Natural killer cell (primary cell): ENCODE measurements around the gene H19. TPM values are rescaled to one million over a fixed set of nuclear protein-coding genes. Genes with fewer than 3 reads are reported as not detected.

Experiments
- ATAC-seq, 3 donors: fragments of 150-1000 bp in 2 of 3; fragments of 200-7000 bp in 1 of 3; cut with Tn5 transposase; 1 replicate in 1 of 3; 2 replicates in 2 of 3; pipeline ENCODE4 v1.10.0; 2021; ENCODE audit warnings: mild to moderate bottlenecking in 2 of 3, moderate library complexity in 2 of 3
- DNase-seq, 2 donors: peaks; one replicate each; pipeline versions ENCODE4 v3.0.0 to v3.0.0-alpha.2; 2013 to 2021; ENCODE audit warnings: mixed read lengths in 1 of 2
- H3K27ac ChIP-seq: one replicate; pipeline ENCODE4 v1.5.1; 2013; ENCODE audit warnings: mild to moderate bottlenecking, low read length
- H3K27me3 ChIP-seq: one replicate; pipeline ENCODE4 v1.6.1; 2013; ENCODE audit warnings: low read length; ENCODE audit not compliant: control insufficient read depth, insufficient read depth
- H3K36me3 ChIP-seq: one replicate; pipeline ENCODE4 v1.6.1; 2013; ENCODE audit warnings: low read length; ENCODE audit not compliant: control insufficient read depth, insufficient read depth
- H3K4me1 ChIP-seq: one replicate; pipeline ENCODE4 v1.6.1; 2013; ENCODE audit warnings: low read length; ENCODE audit not compliant: control insufficient read depth, insufficient read depth
- H3K4me3 ChIP-seq: one replicate; pipeline ENCODE4 v1.5.1; 2013; ENCODE audit warnings: low read length
- H3K9me3 ChIP-seq: one replicate; pipeline ENCODE4 v1.6.1; 2013; ENCODE audit warnings: low read length; ENCODE audit not compliant: control insufficient read depth, insufficient read depth
- H3K27ac Mint-ChIP-seq, 2 donors: one replicate each; pipeline ENCODE4 v1.8.0; 2022; ENCODE audit warnings: mild to moderate bottlenecking in 2 of 2, mixed read lengths in 2 of 2, moderate library complexity in 1 of 2
- H3K27me3 Mint-ChIP-seq, 2 donors: one replicate each; pipeline ENCODE4 v1.8.0; 2022; ENCODE audit warnings: low read depth in 2 of 2, mixed read lengths in 2 of 2
- H3K36me3 Mint-ChIP-seq: one replicate; pipeline ENCODE4 v1.8.0; 2022; ENCODE audit warnings: mixed read lengths
- H3K4me1 Mint-ChIP-seq, 2 donors: one replicate each; pipeline ENCODE4 v1.8.0; 2022; ENCODE audit warnings: mixed read lengths in 2 of 2
- H3K4me3 Mint-ChIP-seq: one replicate; pipeline ENCODE4 v1.8.0; 2022; ENCODE audit warnings: mild to moderate bottlenecking, moderate library complexity, mixed read lengths
- H3K9me3 Mint-ChIP-seq, 2 donors: one replicate each; pipeline ENCODE4 v1.8.0; 2022; ENCODE audit warnings: mixed read lengths in 2 of 2
- CTCF ChIP-seq: fragments of 200-600 bp; IDR thresholded peaks from one replicate; pipeline ENCODE4 v1.8.0; 2022; ENCODE audit warnings: antibody characterized with exemption
- WGBS: methylation state at CpG from one replicate; pipeline ENCODE4 v1.1.7; 2013; ENCODE audit warnings: missing lambda C conversion rate; ENCODE audit not compliant: insufficient coverage; 5-methylcytosine and 5-hydroxymethylcytosine counted together
- intact Hi-C: fragments of 100-400 bp; cut with micrococcal nuclease; formaldehyde crosslinking; loops from one replicate; pipeline ENCODE4 v1.14.2; 2022
- total RNA-seq, 4 donors: library from RNA; stranded (reverse); fragments of 120-200 nt in 1 of 4; gene quantifications; one replicate each; pipeline versions ENCODE4 v1.2.3 to v1.2.4, GENCODE V29; 2013 to 2022

H19 gene
- total RNA-seq, 3 donors from 2014 or later (not counting 1 experiment from before 2014, with no cell fraction given) = not detected

GRCh38 chr11:2015025-2015424, 17.4 kb upstream of the H19 start:
- H3K36me3 Mint-ChIP-seq = no peaks in the 10 kb centered on the region
- TF ChIP-seq CTCF = no peak
- intact Hi-C loops = no loop called here
- DNase-seq (no peak), ATAC-seq (no peak)
- no peaks in the 10 kb centered on the region for H3K9me3 ChIP-seq
- no peaks in the 10 kb centered on the region for H3K9me3 Mint-ChIP-seq
- no peak overlapping the region for H3K27ac Mint-ChIP-seq
- no peak overlapping the region for H3K27ac ChIP-seq
- H3K27me3 Mint-ChIP-seq = no peaks in the 10 kb centered on the region
- no peaks in the 10 kb centered on the region for H3K4me1 ChIP-seq
- no peaks in the 10 kb centered on the region for H3K36me3 ChIP-seq
- H3K4me1 Mint-ChIP-seq = no peaks in the 10 kb centered on the region
- H3K4me3 ChIP-seq = no peak overlapping the region
- no CpG with 5 or more reads among the region's 14 CpGs for WGBS
- H3K27me3 ChIP-seq = no peaks in the 10 kb centered on the region
- H3K4me3 Mint-ChIP-seq = no peak overlapping the region

DNA sequence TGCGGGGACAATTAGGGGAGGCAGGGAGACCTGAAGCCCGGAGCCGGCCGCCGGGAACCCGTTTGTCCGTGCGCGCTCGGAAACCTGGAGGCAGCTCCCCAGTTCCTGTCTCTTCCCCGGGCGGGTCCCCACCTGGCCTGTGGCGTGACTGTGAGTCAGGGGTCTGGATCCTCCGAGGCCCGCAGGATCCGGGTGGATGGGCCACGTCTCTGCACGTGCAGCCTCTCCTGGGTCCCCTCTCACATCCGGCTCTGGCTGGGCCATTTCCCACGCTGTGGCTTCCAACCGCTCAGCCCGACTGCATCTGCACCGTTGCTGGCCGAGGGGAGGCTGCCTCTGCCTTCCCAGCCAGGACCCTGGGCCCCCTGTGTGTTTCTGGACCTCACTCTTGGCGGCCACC, 14.8 kb upstream of the H19 start:
- Mint-ChIP-seq H3K27me3 (no peaks in the 10 kb centered on the region), H3K9me3 (no peaks in the 10 kb centered on the region), H3K36me3 (no peaks in the 10 kb centered on the region), H3K27ac (no peak overlapping the region), H3K4me1 (no peaks in the 10 kb centered on the region), H3K4me3 (no peak overlapping the region)
- no peak overlapping the region for H3K27ac ChIP-seq
- no CpG with 5 or more reads among the region's 25 CpGs for WGBS
- no peaks in the 10 kb centered on the region for H3K27me3 ChIP-seq
- intact Hi-C loops = no loop called here
- H3K4me1 ChIP-seq = no peaks in the 10 kb centered on the region
- no peaks in the 10 kb centered on the region for H3K36me3 ChIP-seq
- DNase-seq = no peak
- ATAC-seq = no peak
- no peaks in the 10 kb centered on the region for H3K9me3 ChIP-seq
- no peak overlapping the region for H3K4me3 ChIP-seq
- TF ChIP-seq CTCF = no peak

GRCh38 chr11:2004466-2004865, 6.8 kb upstream of the H19 start:
- no peak overlapping the region for H3K4me3 ChIP-seq
- no peak overlapping the region for H3K4me3 Mint-ChIP-seq
- no peaks in the 10 kb centered on the region for H3K9me3 ChIP-seq
- H3K9me3 Mint-ChIP-seq = no peaks in the 10 kb centered on the region
- no peaks in the 10 kb centered on the region for H3K4me1 ChIP-seq
- no CpG with 5 or more reads among the region's 13 CpGs for WGBS
- intact Hi-C loops = no loop called here
- ATAC-seq = no peak
- no peak overlapping the region for H3K27ac ChIP-seq
- no peaks in the 10 kb centered on the region for H3K36me3 ChIP-seq
- DNase-seq = no peak
- H3K27ac Mint-ChIP-seq = no peak overlapping the region
- no peak for TF ChIP-seq CTCF
- H3K27me3 ChIP-seq = no peaks in the 10 kb centered on the region
- no peaks in the 10 kb centered on the region for H3K4me1 Mint-ChIP-seq
- H3K36me3 Mint-ChIP-seq = no peaks in the 10 kb centered on the region
- H3K27me3 Mint-ChIP-seq = no peaks in the 10 kb centered on the region

- Histone ChIP-seq H3K36me3 (no peaks in the 10 kb centered on the region), H3K27me3 (no peaks in the 10 kb centered on the region), H3K27ac (no peak overlapping the region), H3K9me3 (no peaks in the 10 kb centered on the region), H3K4me1 (no peaks in the 10 kb centered on the region), H3K4me3 (no peak overlapping the region)
- Mint-ChIP-seq H3K4me1 (no peaks in the 10 kb centered on the region), H3K27me3 (no peaks in the 10 kb centered on the region), H3K9me3 (no peaks in the 10 kb centered on the region), H3K4me3 (no peak overlapping the region), H3K36me3 (no peaks in the 10 kb centered on the region), H3K27ac (no peak overlapping the region)
- WGBS = no CpG with 5 or more reads among the region's 19 CpGs
- TF ChIP-seq CTCF = no peak
- intact Hi-C loops = no loop called here
- DNase-seq (no peak), ATAC-seq (peak; percentile 57 to 61 (median 59))
These were observed 5.2 kb upstream of the H19 start for GRCh38 chr11:2002807-2003206.
